NCI-H524 (cell line): ENCODE measurements around the gene ZNF627.
"Not testable (repeated sequence)": the region's sequence is repeated elsewhere in the genome, so short reads cannot be mapped to it uniquely, and the experiment has no call there.

Experiments used
- DNase-seq, 2 experiments: peaks; one replicate each; lab custom pipeline; 2025; lab: John Stamatoyannopoulos, UW

The ZNF627 gene

DNA sequence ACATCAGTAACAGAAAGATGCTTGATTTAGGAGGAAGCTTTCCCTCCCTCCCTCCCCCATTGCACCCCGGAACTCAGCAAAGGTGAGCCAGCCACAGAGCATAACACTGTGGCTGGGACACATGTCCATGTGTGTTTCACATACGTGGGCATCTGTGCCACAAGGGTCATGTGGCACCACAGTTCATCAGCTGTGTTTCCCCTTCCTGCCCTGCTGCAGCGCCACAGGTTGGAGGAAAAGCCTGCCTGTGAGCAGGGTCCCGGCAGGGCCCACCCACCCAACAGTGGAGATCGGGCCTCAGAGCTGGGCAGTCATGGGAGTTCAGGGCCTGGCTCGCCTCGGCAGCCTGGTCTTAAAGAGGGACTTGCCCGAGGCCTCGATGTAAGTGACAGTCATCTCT is 22.6 kb upstream of the ZNF627 start:
- no peak for DNase-seq

DNA sequence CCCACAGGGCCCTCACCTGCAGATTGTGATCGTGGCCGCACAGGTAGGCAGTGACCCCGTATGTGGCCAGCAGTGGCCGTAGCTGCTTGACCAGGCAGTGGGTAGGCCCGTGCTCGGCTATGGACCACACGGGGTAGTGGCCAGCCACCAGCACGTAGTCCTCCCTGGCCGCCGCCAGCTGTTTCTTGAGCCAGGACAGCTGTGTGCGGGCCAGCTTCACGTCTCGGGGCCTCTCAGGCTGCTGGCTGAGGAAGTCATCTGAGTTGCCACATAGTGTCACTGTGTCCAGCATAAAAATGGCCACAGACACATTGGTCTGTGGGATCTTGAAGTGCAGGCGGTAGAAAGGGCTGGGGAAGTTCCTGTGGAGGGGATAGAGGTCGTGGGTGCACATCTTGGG is 21.1 kb upstream of the ZNF627 start:
- DNase-seq, result no peak

DNA sequence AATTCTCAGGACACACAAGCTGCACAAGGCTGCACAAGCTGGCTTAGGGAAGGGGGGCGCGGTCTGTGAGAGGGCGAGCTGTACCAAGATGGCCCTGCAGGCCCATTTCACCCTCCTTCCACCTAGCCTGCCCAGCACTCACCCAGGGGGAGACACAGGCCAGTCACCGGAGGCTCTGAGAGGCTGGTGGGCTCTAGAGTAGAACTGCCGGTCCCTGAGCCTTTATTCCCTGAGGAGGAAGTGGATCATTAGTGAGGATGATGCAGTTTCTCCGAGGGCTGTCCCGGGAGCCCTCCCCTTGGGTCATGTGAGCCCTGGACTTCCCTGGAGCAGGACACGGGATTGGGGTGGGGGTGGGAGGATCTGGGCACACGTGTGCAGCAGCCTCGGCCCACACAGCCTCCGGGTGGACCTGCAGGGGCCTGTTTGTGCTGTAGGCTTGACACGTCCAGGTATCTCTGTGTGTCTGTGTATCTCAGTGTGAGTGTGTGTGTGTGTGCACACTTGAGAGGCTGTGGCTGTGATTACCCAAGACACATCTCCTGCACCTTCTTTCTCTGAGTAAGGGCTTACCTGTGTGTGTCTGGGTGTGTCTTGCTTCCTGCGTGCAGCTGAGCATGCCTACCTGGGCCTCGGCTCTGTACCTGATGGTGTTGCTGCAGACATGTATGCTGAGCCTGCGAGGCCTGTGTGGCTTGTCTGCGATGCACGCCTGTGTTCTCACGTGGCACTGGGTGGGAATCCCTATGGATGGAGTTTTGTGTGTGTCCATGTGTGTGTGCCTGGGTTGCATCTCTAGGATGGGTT is 19.6 kb upstream of the ZNF627 start, which contains the start of gene ACP5:
TSS of gene ACP5 (minus strand) at position 195 of the 807 bp plus-strand sequence. CDS start 328 bp downstream, outside the sequence.
- no peak for DNase-seq

DNA sequence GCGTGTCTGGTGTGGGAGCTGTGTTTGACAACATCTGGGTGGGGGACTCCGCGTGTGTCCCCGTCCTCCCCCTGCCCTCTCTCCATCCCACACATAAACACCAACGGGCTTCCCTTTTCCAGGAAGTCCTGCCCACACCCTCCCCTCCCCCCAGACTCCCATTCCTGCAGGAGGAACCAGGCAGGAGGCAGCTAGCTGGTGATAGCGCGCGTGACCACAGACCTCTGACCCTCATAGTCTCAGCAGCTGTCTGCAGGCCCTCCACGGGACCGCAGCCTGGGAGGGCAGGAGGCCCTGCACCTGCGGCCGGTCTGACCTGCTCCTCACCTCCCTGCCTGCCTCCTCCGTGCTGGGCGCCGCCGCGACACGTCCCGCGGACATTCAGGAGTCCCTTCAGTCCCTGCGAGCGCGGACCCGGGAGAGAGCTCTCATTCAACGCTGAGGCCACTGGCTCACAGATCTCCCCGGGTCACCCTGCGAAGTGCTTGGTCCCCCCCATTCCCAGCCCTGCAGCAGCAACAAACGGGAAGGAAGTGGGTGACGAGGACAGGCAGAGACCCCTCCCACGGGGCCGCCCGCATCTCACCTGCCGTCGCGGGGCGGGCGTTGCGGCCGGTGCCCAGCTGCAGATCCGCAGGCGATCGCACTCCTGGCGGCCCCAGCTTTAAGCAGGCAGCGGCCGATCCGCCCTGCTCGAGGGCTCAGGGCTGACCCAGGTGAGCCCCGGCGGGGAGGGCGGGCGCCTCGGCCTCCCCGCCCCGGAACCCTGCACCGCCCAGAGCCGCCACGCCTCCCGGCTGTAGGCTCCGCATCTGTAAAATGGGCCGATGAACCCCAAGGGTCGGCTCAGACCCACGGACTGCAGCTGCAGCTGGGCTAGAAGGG is 18.8 kb upstream of the ZNF627 start:
- DNase-seq, result no peak

DNA sequence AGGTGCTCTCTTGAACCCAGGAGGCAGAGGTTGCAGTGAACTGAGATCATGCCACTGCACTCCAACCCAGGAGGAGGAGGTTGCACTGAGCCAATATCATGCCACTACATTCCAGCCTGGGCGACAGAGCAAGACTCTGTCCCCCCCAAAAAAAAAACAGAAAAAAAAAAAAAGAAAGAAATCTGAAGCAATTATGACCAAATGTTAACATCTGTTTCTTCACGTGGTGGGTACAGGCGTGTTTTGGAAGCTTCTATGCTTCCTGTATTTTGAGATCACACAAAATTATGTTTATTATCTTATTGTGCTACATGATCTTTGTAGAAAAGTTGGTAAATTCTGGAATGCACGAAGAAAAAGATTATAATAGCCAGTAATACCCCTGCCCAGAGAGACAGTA is 17.2 kb upstream of the ZNF627 start:
- no peak for DNase-seq

DNA sequence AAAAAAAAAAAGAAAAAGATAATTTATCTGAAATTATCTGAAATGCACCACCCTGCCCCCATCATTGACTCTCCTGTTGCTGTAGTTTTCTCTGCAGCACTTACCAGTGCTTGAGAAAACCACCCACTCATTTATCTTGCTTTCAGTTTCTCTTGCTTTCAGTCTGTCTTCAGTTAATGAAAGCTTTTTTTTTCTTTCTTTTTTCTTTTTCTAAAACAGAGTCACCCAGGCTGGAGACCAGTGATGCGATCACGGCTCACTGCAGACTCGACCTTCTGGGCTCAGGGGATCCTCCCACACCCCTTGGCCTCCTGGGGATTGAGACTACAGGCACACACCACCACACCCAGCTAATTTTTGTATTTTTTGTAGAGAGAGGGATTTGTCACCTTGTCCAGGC is 15.5 kb upstream of the ZNF627 start:
- DNase-seq, result no peak

DNA sequence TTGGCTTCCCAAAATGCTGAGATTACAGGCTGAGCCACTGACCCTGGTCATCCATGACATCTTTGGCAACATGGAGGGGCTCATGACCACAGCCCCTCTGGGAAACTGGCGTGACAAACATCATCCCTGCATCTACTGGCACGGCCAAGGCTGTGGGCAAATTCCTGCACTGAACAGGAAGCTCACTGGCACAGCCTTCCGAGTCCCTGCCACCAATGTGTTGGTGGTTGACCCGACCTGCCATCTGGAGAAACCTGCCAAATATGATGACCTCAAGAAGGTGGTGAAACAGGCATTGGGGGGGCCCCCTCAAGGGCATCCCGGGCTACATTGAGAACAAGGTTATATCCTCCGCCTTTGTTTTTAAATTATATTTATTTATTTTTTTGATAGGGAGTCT is 11.0 kb upstream of the ZNF627 start:
- DNase-seq, result no peak

DNA sequence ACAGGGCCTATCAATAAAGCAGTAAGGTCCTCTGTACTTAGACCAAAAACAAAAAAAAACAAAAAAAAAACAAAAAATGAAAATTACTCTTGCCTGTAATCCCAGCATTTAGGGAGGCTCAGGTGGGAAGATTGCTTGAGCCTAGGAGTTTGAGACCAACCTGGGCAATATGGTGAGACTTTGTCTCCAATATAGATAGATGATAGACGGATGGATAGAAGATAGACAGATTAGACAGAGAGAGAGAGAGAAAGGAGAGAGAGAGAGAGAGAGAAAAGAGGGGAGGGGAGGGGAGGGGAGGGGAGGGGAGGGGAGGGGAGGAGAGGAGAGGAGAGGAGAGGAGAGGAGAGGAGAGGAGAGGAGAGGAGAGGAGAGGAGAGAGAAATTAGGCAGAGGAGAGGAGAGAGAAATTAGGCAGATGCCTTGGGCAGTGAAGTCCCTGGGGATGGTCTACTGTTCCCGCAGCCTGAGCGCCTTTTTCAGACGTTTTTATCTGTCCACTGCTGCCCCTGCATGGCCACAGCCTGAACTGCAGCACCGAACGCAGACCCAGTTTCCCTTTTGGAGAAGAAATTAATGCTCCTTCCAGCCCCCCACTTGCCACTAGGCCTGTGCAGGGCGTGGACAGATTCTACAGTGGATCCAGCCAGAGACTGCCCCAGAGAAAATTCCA is 9.8 kb upstream of the ZNF627 start:
- DNase-seq, result peak; percentile 49 to 83

DNA sequence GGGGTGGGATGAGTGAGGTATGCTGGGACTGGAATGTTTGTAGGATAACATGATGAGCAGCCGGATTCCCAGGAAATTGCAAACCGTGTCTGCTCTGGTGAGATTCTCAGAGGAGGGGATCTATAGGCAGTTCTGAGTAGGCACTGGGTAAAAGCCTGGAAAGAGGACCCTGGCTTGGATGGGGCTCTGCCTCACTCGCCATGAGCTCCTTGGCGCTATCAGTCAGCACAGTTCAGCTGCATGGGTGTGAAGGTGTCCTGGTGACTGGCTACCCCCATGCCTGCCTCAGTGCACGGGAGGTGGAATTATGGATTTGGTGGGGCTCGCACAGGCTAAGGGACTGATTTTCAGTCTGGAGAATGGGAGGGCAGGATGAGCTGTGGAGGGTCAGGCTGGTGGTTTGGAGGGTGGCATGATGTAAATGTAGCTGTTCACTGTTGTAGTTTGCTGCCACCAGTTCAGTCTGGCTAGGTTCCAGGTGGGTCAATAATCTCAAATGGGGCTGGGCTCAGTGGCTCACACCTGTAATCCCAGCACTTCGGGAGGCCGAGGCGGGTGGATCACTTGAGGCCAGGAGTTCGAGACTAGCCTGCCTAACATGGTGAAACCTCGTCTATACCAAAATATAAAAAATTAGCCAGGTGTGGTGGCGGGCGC is 9.2 kb upstream of the ZNF627 start:
- DNase-seq, result peak in 1 of 2 experiments; percentile 20

DNA sequence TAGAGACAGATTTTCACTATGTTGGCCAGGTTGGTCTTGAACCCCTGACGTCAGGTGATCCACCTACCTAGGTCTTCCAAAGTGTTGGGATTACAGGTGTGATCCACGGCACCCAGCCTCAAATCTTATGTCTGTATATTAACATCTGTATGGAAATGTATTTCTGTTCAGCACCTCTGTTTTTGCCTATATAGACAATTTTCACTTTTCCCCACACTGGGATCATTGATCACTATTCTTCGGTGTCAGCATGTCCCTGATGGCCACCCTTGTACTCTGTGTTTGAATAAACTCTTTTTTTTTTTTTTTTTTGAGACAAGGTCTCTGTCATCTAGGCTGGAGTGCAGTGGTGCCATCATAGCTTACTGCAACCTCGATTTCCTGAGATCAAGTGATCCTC is 3.2 kb upstream of the ZNF627 start:
- no peak for DNase-seq

DNA sequence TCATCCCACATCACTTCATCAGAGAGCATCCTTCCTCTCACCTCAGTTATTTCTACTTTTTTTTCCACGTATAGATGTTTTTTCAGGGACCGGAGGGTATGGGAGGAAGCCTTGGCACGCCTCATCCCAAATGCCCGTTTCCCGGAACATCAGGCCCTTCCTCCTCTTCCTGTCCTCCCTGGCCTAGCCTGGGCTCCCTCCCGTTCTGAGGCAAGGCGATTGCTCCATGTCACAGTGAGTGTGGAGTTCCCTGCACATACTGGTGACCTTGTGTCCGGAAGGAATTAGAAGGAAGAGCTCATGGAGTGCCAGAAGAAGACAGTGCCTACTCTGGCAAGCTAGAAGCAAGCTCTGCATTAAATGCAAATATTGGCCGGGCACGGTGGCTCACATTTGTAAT is 1.1 kb upstream of the ZNF627 start:
- no peak for DNase-seq

DNA sequence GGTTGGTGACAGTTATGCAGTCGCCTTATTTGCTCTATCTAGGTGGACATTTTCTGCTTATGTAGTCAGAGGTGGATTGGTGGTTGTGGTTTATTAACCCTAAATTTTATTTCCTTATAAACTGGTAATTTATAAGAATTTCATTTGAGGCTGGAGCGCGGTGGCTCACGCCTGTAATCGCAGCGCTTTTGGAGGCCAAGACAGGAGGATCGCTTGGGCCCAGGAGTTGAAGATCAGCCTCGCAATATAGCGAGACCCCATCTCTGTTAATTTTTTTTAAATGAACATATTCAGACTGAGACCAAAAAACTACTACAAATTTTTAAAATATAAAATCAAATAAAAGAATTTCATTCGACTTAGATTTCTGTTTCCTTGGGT is 810 bp downstream of the ZNF627 start:
- DNase-seq, result no peak

DNA sequence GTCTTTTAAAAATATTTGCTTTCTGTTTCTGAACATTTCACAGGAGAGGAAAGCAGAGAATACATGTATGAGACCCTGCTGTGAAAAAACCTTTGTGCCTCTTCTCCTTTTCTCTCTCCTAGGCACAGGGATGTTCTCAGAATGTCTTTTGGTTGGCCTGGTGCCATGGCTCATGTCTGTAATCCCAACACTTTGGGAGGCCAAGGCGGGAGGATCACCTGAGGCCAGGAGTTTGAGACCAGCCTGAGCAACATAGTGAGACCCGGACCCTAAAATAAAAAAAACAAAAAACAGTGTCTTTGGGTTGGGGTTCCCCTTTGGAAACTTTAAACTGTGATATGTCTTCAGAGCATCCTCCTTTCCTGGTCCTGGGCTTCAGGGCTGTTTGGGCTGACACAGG is 1.5 kb downstream of the ZNF627 start:
- DNase-seq, result no peak

DNA sequence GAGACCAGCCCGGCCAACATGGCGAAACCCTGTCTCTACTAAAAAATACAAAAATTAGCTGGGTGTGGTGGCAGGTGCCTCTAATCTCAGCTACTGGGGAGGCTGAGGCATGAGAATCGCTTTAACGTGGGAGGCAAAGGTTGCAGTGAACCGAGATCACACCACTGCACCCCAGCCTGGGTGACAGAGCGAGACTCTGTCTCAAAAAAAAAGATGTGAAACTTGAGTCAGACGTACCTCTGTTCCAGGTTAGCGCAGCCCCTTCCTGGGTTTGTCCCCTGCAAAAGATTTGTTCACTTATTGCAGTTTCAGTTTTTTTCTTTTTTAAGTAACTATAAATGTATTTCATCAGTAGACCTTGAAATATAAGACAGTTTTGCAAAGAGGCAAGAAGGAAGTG is 2.4 kb downstream of the ZNF627 start:
- not testable (repeated sequence) for DNase-seq

DNA sequence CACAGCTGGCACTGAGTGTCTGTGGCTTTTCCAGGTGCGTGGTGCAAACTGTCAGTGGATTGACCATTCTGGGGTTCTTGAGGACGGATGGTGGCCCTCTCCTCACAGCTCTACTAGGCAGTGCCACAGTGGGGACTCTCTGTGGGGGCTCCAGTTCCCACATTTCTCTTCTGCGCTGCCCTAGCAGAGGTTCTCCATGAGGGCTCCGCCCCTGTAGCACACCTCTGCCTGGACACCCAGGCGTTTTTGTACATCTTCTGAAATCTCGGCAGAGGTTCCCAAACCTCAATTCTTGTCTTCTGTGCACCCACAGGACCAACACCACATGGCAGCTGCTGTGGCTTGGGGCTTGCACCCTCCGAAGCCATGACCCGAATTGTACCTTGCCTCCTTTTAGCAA is 9.2 kb downstream of the ZNF627 start:
- DNase-seq, result no peak

DNA sequence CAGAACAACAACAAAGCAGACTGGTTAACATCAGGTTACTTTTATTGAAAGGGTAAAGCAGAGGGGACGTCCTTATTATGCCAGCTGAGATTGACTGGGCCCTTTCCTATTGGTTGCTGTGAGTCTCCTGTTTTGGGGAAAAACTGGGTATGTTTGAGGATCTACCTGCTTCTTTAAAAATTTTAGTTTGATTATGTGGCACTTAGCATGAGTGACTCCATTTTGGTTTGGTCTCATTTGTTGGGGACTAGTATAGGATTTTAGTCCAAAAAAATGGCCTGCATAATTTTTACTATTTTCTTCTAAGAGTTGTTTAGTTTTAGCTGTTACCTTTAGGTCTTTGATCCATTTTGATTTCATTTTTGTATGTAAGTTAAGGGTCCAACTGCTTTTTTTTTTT is 14.4 kb downstream of the ZNF627 start:
- DNase-seq, result no peak

DNA sequence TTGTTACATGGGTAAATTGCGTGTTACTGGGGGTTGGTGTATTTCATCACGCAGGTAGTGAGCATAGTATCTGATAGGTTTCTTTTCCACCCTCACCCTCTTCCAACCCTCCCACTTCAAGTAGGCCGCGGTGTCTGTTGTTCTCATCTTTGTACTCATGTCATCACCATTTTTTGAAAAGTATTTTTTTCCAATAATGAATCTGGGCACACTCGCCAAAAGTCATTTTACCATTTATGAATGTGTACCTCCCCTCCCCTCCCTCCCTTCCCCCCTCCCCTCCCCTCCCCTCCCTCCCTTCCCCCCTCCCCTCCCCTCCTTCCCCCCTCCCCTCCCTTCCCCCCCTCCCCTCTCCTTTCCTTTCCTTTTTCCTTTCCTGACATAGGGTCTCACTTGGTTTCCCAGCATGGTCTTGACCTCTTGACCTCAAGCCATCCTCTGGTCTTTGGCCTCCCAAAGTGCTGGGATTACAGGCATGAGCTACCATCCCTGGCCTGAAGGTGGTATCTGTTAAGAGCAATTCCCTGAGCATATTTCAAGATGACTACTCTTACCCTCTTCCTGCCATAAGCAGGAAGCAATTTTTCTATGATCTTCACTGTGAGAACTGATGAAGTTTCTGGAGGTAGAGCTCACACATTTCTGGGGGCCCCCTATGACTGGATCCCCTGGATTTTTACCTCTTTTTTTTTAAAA is 15.7 kb downstream of the ZNF627 start:
- no peak for DNase-seq

DNA sequence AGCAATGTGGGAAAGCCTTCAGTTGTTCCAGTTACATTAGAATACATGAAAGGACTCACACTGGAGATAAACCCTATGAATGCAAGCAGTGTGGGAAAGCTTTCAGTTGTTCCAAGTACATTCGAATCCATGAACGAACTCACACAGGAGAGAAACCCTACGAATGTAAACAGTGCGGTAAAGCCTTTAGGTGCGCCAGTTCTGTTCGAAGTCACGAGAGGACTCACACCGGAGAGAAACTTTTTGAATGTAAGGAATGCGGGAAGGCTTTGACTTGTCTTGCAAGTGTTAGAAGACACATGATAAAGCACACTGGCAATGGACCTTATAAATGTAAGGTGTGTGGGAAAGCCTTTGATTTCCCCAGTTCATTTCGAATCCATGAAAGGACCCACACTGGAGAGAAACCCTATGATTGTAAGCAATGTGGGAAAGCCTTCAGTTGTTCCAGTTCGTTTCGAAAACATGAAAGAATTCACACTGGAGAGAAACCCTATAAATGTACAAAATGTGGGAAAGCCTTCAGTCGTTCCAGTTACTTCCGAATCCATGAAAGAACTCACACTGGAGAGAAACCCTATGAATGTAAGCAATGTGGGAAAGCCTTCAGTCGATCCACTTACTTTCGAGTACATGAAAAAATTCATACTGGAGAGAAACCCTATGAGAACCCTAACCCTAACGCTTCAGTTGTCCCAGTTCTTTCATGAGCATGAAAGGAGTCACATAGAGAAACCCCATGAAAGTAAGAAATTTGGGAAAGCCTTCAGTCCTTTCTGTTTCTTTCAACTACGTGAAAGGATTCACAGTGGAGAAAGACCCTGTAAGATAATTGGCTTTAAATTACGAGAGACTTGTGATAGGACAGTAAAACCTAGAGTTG is 20.1 kb downstream of the ZNF627 start:
- no peak for DNase-seq

DNA sequence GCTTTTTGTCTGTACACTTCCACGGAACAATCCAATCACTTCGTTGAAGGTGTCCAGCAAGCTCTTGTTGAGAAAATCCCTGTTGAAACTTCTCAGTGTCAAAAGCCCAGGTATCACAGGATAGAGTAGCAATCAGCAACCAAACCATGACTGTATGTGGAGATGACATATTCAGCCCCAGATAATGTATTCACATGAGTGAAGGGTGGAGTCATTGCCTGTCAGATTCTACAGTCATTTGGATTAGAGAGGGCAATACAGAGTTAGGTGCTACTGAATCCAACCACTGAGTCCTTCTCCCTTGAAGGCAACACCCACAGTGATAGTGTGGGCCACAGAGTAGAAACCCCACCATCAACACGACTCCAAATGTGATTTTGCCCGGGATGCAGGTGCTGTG is 23.3 kb downstream of the ZNF627 start:
- no peak for DNase-seq

DNA sequence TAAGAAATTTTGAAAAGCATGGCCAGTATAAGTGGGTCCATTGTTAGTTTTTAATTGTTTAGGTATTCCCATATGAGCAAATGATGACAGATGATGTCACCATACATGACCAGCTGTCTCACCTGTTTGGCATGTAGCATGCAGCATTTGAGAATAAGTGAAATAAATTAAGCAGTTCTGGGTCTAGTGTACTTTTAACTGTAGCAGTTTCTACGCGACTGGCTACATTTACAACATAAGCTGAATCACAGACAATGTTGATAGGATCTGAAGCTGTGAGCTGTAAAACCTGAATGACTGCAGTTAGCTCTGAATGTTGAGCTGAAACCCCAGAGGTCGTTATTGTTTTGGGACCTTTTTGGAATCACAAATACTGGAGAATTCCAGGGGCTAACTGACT is 25.1 kb downstream of the ZNF627 start:
- not testable (repeated sequence) for DNase-seq
